SK-N-SH (cell line): ENCODE measurements around the gene SEMA3F. TPM values are rescaled to one million over a fixed set of nuclear protein-coding genes. Genes with fewer than 3 reads are reported as not detected.

Source experiments
- CTCF ChIA-PET: fragments of 300-600, 350-600 bp; formaldehyde crosslinking; extraction: SDS; loops from one replicate; lab custom pipeline; 2021; lab: Yijun Ruan, JAX
- POLR2A ChIA-PET: fragments of 350-600 bp; sonication (Branson Sonifier 250); formaldehyde crosslinking; extraction: SDS; loops from one replicate; lab custom pipeline; 2020; ENCODE audit warnings: antibody characterized with exemption, inconsistent platforms; lab: Yijun Ruan, JAX
- DNase-seq: peaks from one replicate; pipeline ENCODE4 v3.0.0; 2012
- H2AFZ ChIP-seq: fragments of 200-600 bp; sonication (generic); 2 replicates; pipeline ENCODE4 v1.8.1; 2016; ENCODE audit warnings: antibody characterized with exemption, mild to moderate bottlenecking, low read depth
- H3F3A ChIP-seq: fragments of 200-600 bp; sonication (generic); replicated peaks from 2 replicates; pipeline ENCODE3; 2016; ENCODE audit warnings: antibody characterized with exemption, mild to moderate bottlenecking; ENCODE audit not compliant: insufficient read depth
- H3K27ac ChIP-seq, 2 experiments: fragments of 200-500 bp in 1 of 2; fragments of 200-600 bp in 1 of 2; sonication (Bioruptor generic) in 1 of 2; sonication (generic), shearing (Covaris generic) in 1 of 2; 2 replicates each; pipeline versions ENCODE4 v1.5.1 to v1.6.1; 2014 to 2016; ENCODE audit warnings: low read depth in 2 of 2, inconsistent platforms in 1 of 2, low read length in 1 of 2, mild to moderate bottlenecking in 1 of 2, mixed read lengths in 1 of 2
- H3K27me3 ChIP-seq: fragments of 200-600 bp; sonication (generic), shearing (Covaris generic); 2 replicates; pipeline ENCODE4 v1.6.1; 2016; ENCODE audit warnings: mixed run types; ENCODE audit not compliant: insufficient read depth
- H3K36me3 ChIP-seq, 2 experiments: fragments of 200-500 bp in 1 of 2; fragments of 200-600 bp in 1 of 2; sonication (Bioruptor generic) in 1 of 2; sonication (generic) in 1 of 2; replicated peaks in 1 of 2; 2 replicates each; pipeline versions ENCODE3 to v1.5.1; 2014 to 2016; ENCODE audit warnings: low read length in 1 of 2, mild to moderate bottlenecking in 1 of 2; ENCODE audit not compliant: insufficient read depth in 2 of 2, control insufficient read depth in 1 of 2
- H3K4me1 ChIP-seq, 2 experiments: fragments of 200-500 bp in 1 of 2; fragments of 200-600 bp in 1 of 2; sonication (Bioruptor generic) in 1 of 2; sonication (generic), shearing (Covaris generic) in 1 of 2; 2 replicates each; pipeline versions ENCODE4 v1.5.1 to v1.6.1; 2014 to 2016; ENCODE audit warnings: low read depth in 1 of 2, low read length in 1 of 2, mixed run types in 1 of 2; ENCODE audit not compliant: insufficient read depth in 2 of 2, control insufficient read depth in 1 of 2
- H3K4me2 ChIP-seq: fragments of 200-600 bp; sonication (generic), shearing (Covaris generic); 2 replicates; pipeline ENCODE4 v1.6.1; 2017; ENCODE audit warnings: mixed run types
- H3K4me3 ChIP-seq, 2 experiments: fragments of 200-500 bp in 1 of 2; fragments of 200-600 bp in 1 of 2; sonication (Bioruptor generic) in 1 of 2; sonication (generic), shearing (Covaris generic) in 1 of 2; 2 replicates each; pipeline versions ENCODE4 v1.5.1 to v1.8.1; 2014 to 2016; ENCODE audit warnings: low read depth in 2 of 2, inconsistent platforms in 1 of 2, low read length in 1 of 2, mild to moderate bottlenecking in 1 of 2, mixed read lengths in 1 of 2, moderate library complexity in 1 of 2
- H3K79me2 ChIP-seq: fragments of 200-600 bp; sonication (generic); 2 replicates; pipeline ENCODE4 v1.8.1; 2017; ENCODE audit warnings: mild to moderate bottlenecking; ENCODE audit not compliant: insufficient read depth
- H3K9ac ChIP-seq: fragments of 200-600 bp; sonication (generic); 2 replicates; pipeline ENCODE4 v1.6.1; 2017; ENCODE audit warnings: mixed run types
- H3K9me2 ChIP-seq: fragments of 200-600 bp; sonication (generic); 2 replicates; pipeline ENCODE4 v1.6.1; 2017; ENCODE audit warnings: mixed run types
- H3K9me3 ChIP-seq: fragments of 200-600 bp; sonication (generic); 2 replicates; pipeline ENCODE4 v1.6.1; 2017; ENCODE audit warnings: mixed run types, mild to moderate bottlenecking, moderate library complexity
- H4K20me1 ChIP-seq: fragments of 200-600 bp; sonication (generic); 2 replicates; pipeline ENCODE4 v1.6.1; 2017; ENCODE audit warnings: mild to moderate bottlenecking, mixed run types; ENCODE audit not compliant: insufficient read depth
- EP300 ChIP-seq, 2 experiments: IDR thresholded peaks; 2 replicates each; pipeline versions ENCODE4 v1.4.0 to v1.6.1; 2012; ENCODE audit warnings: borderline replicate concordance in 1 of 2, low read depth in 1 of 2, low read length in 1 of 2
- FOSL2 ChIP-seq: IDR thresholded peaks from 2 replicates; pipeline ENCODE4 v1.4.0; 2012; ENCODE audit warnings: low read depth, mild to moderate bottlenecking, moderate library complexity, borderline replicate concordance
- FOXM1 ChIP-seq: IDR thresholded peaks from 2 replicates; pipeline ENCODE4 v1.4.0; 2012; ENCODE audit warnings: low read depth, mild to moderate bottlenecking
- IRF3 ChIP-seq: fragments of 150-350 bp; IDR thresholded peaks from 2 replicates; pipeline ENCODE4 v1.6.1; 2016; ENCODE audit warnings: mild to moderate bottlenecking, low read depth, low read length
- MAX ChIP-seq: IDR thresholded peaks from 2 replicates; pipeline ENCODE4 v1.4.0; 2012; ENCODE audit warnings: low read depth
- MXI1 ChIP-seq: IDR thresholded peaks from 2 replicates; pipeline ENCODE4 v1.6.1; 2012; ENCODE audit warnings: mild to moderate bottlenecking, low read depth, low read length, improper control_type of control experiment
- NFIC ChIP-seq: IDR thresholded peaks from 2 replicates; pipeline ENCODE4 v1.4.0; 2012; ENCODE audit warnings: borderline replicate concordance
- POLR2AphosphoS5 ChIP-seq: IDR thresholded peaks from 2 replicates; pipeline ENCODE4 v1.6.1; 2012; ENCODE audit warnings: low read depth, low read length
- RAD21 ChIP-seq: IDR thresholded peaks from 2 replicates; pipeline ENCODE4 v1.6.1; 2012; ENCODE audit warnings: mild to moderate bottlenecking, low read length
- REST ChIP-seq: IDR thresholded peaks from 2 replicates; pipeline ENCODE4 v1.6.1; 2012; ENCODE audit warnings: mild to moderate bottlenecking, low read depth, low read length, moderate library complexity
- USF1 ChIP-seq: IDR thresholded peaks from 2 replicates; pipeline ENCODE4 v1.4.0; 2012; ENCODE audit warnings: low read depth, borderline replicate concordance
- USF2 ChIP-seq: fragments of 150-350 bp; IDR thresholded peaks from 2 replicates; pipeline ENCODE4 v1.6.1; 2017; ENCODE audit warnings: antibody characterized with exemption, low read length, low read depth, borderline replicate concordance
- ZBTB33 ChIP-seq: IDR thresholded peaks from 2 replicates; pipeline ENCODE4 v1.4.0; 2012; ENCODE audit warnings: low read depth, borderline replicate concordance
- WGBS: methylation state at CpG from one replicate; pipeline ENCODE4 v1.1.6; 2017; ENCODE audit warnings: low lambda C conversion rate; 5-methylcytosine and 5-hydroxymethylcytosine counted together
- polyA plus RNA-seq, 3 experiments: library from polyadenylated mRNA; depleted of rRNA; stranded (reverse); fragments of >200 nt; gene quantifications; 2 replicates each; pipeline ENCODE4 v1.2.3, GENCODE V29; 2012

Gene SEMA3F
- polyA plus RNA-seq, 1 of the 3 experiments (the other 2 are of a cell fraction): 30.4 TPM

GRCh38 chr3:50203113-50203808, 48.1 kb downstream of the SEMA3F start:
- WGBS: 92% methylated on average over 4 of the region's 9 CpGs
- Histone ChIP-seq H3K4me3 (no peak overlapping the region), H3K9me2 (no peaks in the 10 kb centered on the region), H3K4me2 (no peak overlapping the region), H3K4me1 (peaks cover 0 to 11% of the 10 kb centered on the region in 2 experiments; a peak in 1 of 4 replicates), H3K27ac (no peak overlapping the region)
- DNase-seq: no peak
- TF ChIP-seq MXI1 (no peak), IRF3 (no peak), RAD21 (no peak), USF1 (no peak), FOXM1 (no peak), NFIC (no peak), ZBTB33 (no peak), USF2 (no peak), FOSL2 (no peak), MAX (no peak), EP300 (IDR thresholded peaks at IDR 0.05; ENCODE audit: borderline replicate concordance in 1 of 2, low read depth in 1 of 2, low read length in 1 of 2) (no peak), POLR2AphosphoS5 (no peak), REST (no peak)
- TF ChIP-seq, all 33 proteins: peak for 0
- Histone ChIP-seq H4K20me1 (no peaks in the 10 kb centered on the region), H2AFZ (no peak overlapping the region), H3K79me2 (no peaks in the 10 kb centered on the region), H3F3A (no peaks in the 10 kb centered on the region), H3K27me3 (peaks cover 44% of the 10 kb centered on the region), H3K9ac (no peak overlapping the region), H3K9me3 (no peaks in the 10 kb centered on the region), H3K36me3 (no peaks in the 10 kb centered on the region)
- ChIA-PET POLR2A (no interaction called here), CTCF (interaction anchor here (0.8 to 61.6 kb wide), 12 partner anchors 9 to 664 kb away, joined by 3 to 1375 read pairs (median 7); partner anchors contain the start of gene GNAT1)
